Heart right ventricle (tissue), 16 donors: Measurements from ENCODE around the gene IFNL1. TPM values are rescaled to one million over a fixed set of nuclear protein-coding genes. Genes with fewer than 3 reads are reported as not detected.

Experiments
- ATAC-seq, 8 donors: fragments of 200-7000 bp; cut with Tn5 transposase; one replicate each; pipeline ENCODE4 v1.9.1; 2020; ENCODE audit warnings: mild to moderate bottlenecking in 8 of 8, moderate library complexity in 8 of 8, moderate number of reproducible peaks in 1 of 8
- DNase-seq, 2 donors: peaks; one replicate each; pipeline ENCODE4 v3.0.0-alpha.2; 2020
- H3K27ac ChIP-seq, 10 donors: fragments of 200-600 bp; sonication (generic) in 2 of 10; one replicate each; pipeline versions ENCODE4 v1.5.0 to v1.8.0; 2020 to 2022; ENCODE audit warnings: mild to moderate bottlenecking in 3 of 10
- H3K27me3 ChIP-seq, 7 donors: fragments of 200-600 bp; one replicate each; pipeline ENCODE4 v1.8.0; 2021 to 2022; ENCODE audit warnings: mild to moderate bottlenecking in 2 of 7
- H3K36me3 ChIP-seq, 9 donors: fragments of 200-600 bp; sonication (generic) in 1 of 9; one replicate each; pipeline versions ENCODE4 v1.5.0 to v1.8.0; 2020 to 2022; ENCODE audit warnings: mild to moderate bottlenecking in 2 of 9
- H3K4me1 ChIP-seq, 9 donors: fragments of 200-600 bp; sonication (generic) in 1 of 9; one replicate each; pipeline versions ENCODE4 v1.5.0 to v1.8.0; 2020 to 2022; ENCODE audit warnings: mild to moderate bottlenecking in 4 of 9
- H3K4me3 ChIP-seq, 10 donors: fragments of 200-600 bp; sonication (generic) in 2 of 10; one replicate each; pipeline versions ENCODE4 v1.5.0 to v1.8.0; 2020 to 2022; ENCODE audit warnings: mild to moderate bottlenecking in 7 of 10, moderate library complexity in 2 of 10
- H3K9me3 ChIP-seq, 11 donors: fragments of 200-600 bp in 10 of 11; sonication (generic) in 2 of 11; one replicate each; pipeline versions ENCODE4 v1.5.0 to v1.8.0; 2013 to 2022; ENCODE audit warnings: mild to moderate bottlenecking in 2 of 11, control low read depth in 1 of 11, moderate library complexity in 1 of 11
- WGBS, 2 donors: extraction: QIAGEN DNeasy Blood & Tissue Kit; methylation state at CpG; one replicate each; pipeline ENCODE4 v1.1.7; 2013; ENCODE audit warnings: inconsistent platforms in 1 of 2; 5-methylcytosine and 5-hydroxymethylcytosine counted together
- intact Hi-C, 10 donors: fragments of 100-400 bp; cut with DNase I; formaldehyde crosslinking; loops; one replicate each; pipeline versions ENCODE4 v1.11.1 to v1.14.2; 2022
- polyA plus RNA-seq, 2 donors: library from polyadenylated mRNA; stranded (reverse); fragments of 200-250 nt; gene quantifications; one replicate each; pipeline ENCODE4 v1.2.3, GENCODE V29; 2013
- total RNA-seq, 10 donors: library from RNA; stranded (reverse); fragmentation: NEBNext Ultra II Directional in 3 of 10; extraction: Animal tissue kit (Norgen Biotek cat#: 25700) in 3 of 10; gene quantifications; one replicate each; pipeline versions ENCODE4 v1.2.1 to v1.2.4, GENCODE V29; 2021 to 2023
- TF ChIP-seq, protein P1 (sequence below), 9 donors: fragments of 200-600 bp; sonication (generic) in 2 of 9; IDR thresholded peaks; one replicate each; pipeline versions ENCODE4 v1.5.0 to v1.8.0; 2021 to 2022; ENCODE audit warnings: antibody characterized with exemption in 9 of 9, mild to moderate bottlenecking in 5 of 9, moderate library complexity in 1 of 9
- donor health status: Arrhythmogenic right ventricular cardiomyopathy.
- donor health status: ischemic (EF 13 %, LVEDD 7.1; RV severe dilation, severe dysfunction).
- donor health status: healthy with polysubstance abuse.
- donor health status: DM: no; HTN: yes; CAD: no.
- donor health status: DM: no; HTN: no; CAD: no.
- donor health status: ischemic (EF 25% LVEDD 6.9; RV normal size, moderate dysfunction).
- donor health status: ischemic (EF 25% LVEDD 5.7; RV mildly dilated, moderate dysfunction).
- donor health status: healthy.
- donor health status: DM: yes; HTN: yes; CAD: no.
- donor health status: Ischemic cardiomyopathy.
- donor health status: ischemic (EF 35%, LVEDD 5.7; RV mildly dilated, moderate dysfunction).
- donor health status: nonischemic (EF 11% LVEDD 7.7; RV severe dilation, severe dysfunction).
- donor health status: DM: yes; HTN: yes; CAD: no.
- donor health status: PGD.
- donor health status: ischemic (EF 29% LVEDD 5.4; RV normal size, mild dysfunction).
- donor health status: nonischemic (EF 23%, LVEDD 6.1; RV moderate dilation, normal function).

Gene IFNL1
- total and polyA plus RNA-seq, 12 donors, result not detected

DNA sequence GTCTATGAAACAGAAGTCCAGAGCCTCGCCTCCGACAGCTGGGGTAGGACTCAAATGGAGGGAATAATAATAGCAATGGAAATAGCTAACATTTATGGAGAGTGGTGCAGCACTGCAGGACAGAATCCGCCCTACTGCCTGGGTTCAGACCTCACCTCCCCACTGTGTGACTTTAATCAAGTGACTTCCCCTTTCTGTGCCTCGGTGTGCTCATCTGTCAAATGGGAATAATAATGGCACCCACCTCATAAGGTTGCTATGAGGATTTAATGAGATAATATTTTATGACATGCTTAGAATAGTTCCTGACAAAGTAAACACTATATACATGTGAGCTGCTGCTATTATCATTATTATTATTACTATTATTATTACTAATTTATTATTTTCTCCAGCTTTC, 21.3 kb downstream of the IFNL1 start:
- no peak for ATAC-seq
- Histone ChIP-seq H3K4me3 (no peak overlapping the region), H3K27ac (no peak overlapping the region), H3K36me3 (peaks cover 0 to 26% (median 0%) of the 10 kb centered on the region in 9 donors), H3K9me3 (no peaks in the 10 kb centered on the region), H3K4me1 (peaks cover 0 to 4% (median 0%) of the 10 kb centered on the region in 9 donors), H3K27me3 (peaks cover 0 to 27% (median 0%) of the 10 kb centered on the region in 7 donors)
- intact Hi-C loops, result no loop called here
- DNase-seq, result no peak
- TF ChIP-seq, protein P1, sequence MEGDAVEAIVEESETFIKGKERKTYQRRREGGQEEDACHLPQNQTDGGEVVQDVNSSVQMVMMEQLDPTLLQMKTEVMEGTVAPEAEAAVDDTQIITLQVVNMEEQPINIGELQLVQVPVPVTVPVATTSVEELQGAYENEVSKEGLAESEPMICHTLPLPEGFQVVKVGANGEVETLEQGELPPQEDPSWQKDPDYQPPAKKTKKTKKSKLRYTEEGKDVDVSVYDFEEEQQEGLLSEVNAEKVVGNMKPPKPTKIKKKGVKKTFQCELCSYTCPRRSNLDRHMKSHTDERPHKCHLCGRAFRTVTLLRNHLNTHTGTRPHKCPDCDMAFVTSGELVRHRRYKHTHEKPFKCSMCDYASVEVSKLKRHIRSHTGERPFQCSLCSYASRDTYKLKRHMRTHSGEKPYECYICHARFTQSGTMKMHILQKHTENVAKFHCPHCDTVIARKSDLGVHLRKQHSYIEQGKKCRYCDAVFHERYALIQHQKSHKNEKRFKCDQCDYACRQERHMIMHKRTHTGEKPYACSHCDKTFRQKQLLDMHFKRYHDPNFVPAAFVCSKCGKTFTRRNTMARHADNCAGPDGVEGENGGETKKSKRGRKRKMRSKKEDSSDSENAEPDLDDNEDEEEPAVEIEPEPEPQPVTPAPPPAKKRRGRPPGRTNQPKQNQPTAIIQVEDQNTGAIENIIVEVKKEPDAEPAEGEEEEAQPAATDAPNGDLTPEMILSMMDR (IDR thresholded peaks at IDR 0.05), result no peak
- WGBS, 2 donors, result 96 to 97% methylated on average over 4 of the region's 4 CpGs

DNA sequence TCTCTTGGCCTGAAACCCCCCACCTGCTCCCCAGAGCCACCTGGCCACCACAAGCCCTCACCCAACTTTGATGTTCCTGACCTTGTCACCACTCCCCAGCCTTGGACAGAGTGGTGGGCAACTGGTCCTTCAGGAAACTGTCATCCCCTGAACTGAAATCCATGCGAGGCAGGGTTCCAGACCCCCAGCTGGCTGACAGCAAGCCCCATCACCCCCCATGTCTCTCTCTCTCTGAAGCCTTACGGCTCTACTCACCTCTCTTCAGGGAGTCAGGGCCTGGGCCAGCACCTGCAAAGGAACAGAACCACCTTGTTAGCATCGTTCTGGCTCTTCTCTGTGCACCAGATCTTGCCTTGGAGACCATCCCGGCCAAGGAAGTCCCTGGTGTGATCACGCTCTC, 21.9 kb downstream of the IFNL1 start:
- Histone ChIP-seq H3K4me1 (peaks cover 0 to 4% (median 0%) of the 10 kb centered on the region in 9 donors), H3K36me3 (peaks cover 0 to 23% (median 0%) of the 10 kb centered on the region in 9 donors), H3K27ac (no peak overlapping the region), H3K9me3 (no peaks in the 10 kb centered on the region), H3K27me3 (peaks cover 0 to 23% (median 0%) of the 10 kb centered on the region in 7 donors), H3K4me3 (no peak overlapping the region)
- no peak for ATAC-seq
- intact Hi-C loops, result no loop called here
- WGBS, 2 donors, result 93 to 96% methylated on average over 5 of the region's 5 CpGs
- TF ChIP-seq, protein P1 (IDR thresholded peaks at IDR 0.05), result no peak
- DNase-seq, result no peak

GRCh38 chr19:39318690-39319089, 22.5 kb downstream of the IFNL1 start:
- Histone ChIP-seq H3K4me3 (no peak overlapping the region), H3K9me3 (no peaks in the 10 kb centered on the region), H3K27ac (no peak overlapping the region), H3K27me3 (peaks cover 0 to 23% (median 0%) of the 10 kb centered on the region in 7 donors), H3K4me1 (peaks cover 0 to 4% (median 0%) of the 10 kb centered on the region in 9 donors), H3K36me3 (peaks cover 0 to 16% (median 0%) of the 10 kb centered on the region in 9 donors)
- TF ChIP-seq, protein P1 (IDR thresholded peaks at IDR 0.05), result no peak
- intact Hi-C loops, result no loop called here
- WGBS, 2 donors, result 94 to 95% methylated on average over 4 of the region's 4 CpGs
- ATAC-seq, result no peak
- DNase-seq, result no peak

- TF ChIP-seq, protein P1 (IDR thresholded peaks at IDR 0.05), result no peak
- 86 to 91% methylated on average over 5 of the region's 5 CpGs for WGBS, 2 donors
- peaks cover 0 to 4% (median 0%) of the 10 kb centered on the region in 9 donors for H3K4me1 ChIP-seq
- no peak for ATAC-seq
- no peaks in the 10 kb centered on the region for H3K9me3 ChIP-seq
- no peak overlapping the region for H3K27ac ChIP-seq
- intact Hi-C loops, result no loop called here
- DNase-seq, result no peak
- H3K36me3 ChIP-seq, result peaks cover 0 to 10% (median 0%) of the 10 kb centered on the region in 9 donors
- peaks cover 0 to 23% (median 0%) of the 10 kb centered on the region in 7 donors for H3K27me3 ChIP-seq
- H3K4me3 ChIP-seq, result no peak overlapping the region
These were observed 23.1 kb downstream of the IFNL1 start for GRCh38 chr19:39319098-39319891.
